ENCODE data around the gene LEF1. TPM values are rescaled to one million over a fixed set of nuclear protein-coding genes. Genes with fewer than 3 reads are reported as not detected.

Gene LEF1
- total and polyA plus RNA-seq, 2 donors from 2014 or later = 5.1 to 14.5 TPM

GRCh38 chr4:108048157-108048556, 120.6 kb downstream of the LEF1 start:
- Histone ChIP-seq H3K4me3 (ENCODE audit: low read length in 3 of 3) (no peak overlapping the region), H3K36me3 (ENCODE audit: control insufficient read depth in 2 of 3, insufficient read depth in 3 of 3, low read length in 3 of 3) (no peaks in the 10 kb centered on the region), H3K27ac (ENCODE audit: low read depth in 2 of 2, low read length in 2 of 2) (no peak overlapping the region), H3K27me3 (ENCODE audit: control insufficient read depth, insufficient read depth, low read length) (no peaks in the 10 kb centered on the region), H3K9ac (ENCODE audit: low read length in 3 of 3) (no peak overlapping the region), H3K9me3 (ENCODE audit: control insufficient read depth in 2 of 3, insufficient read depth in 1 of 3, low read length in 3 of 3) (no peaks in the 10 kb centered on the region), H3K4me1 (ENCODE audit: control insufficient read depth in 2 of 3, insufficient read depth in 2 of 3, low read depth in 1 of 3, low read length in 3 of 3) (peaks cover 0 to 11% (median 0%) of the 10 kb centered on the region in 3 donors)
- no peak for TF ChIP-seq CTCF (IDR thresholded peaks at IDR 0.05; ENCODE audit: borderline replicate concordance, extremely low read depth, insufficient read depth)
- no peak for DNase-seq
- intact Hi-C loops (cut with DNase I) = no loop called here
- no peak for FAIRE-seq

GRCh38 chr4:108047199-108047598, 121.5 kb downstream of the LEF1 start:
- no peak for FAIRE-seq
- no peak overlapping the region for H3K9ac ChIP-seq (ENCODE audit: low read length in 3 of 3)
- DNase-seq = no peak
- intact Hi-C loops (cut with DNase I) = no loop called here
- H3K4me3 ChIP-seq (ENCODE audit: low read length in 3 of 3) = no peak overlapping the region
- H3K36me3 ChIP-seq (ENCODE audit: control insufficient read depth in 2 of 3, insufficient read depth in 3 of 3, low read length in 3 of 3) = no peaks in the 10 kb centered on the region
- no peaks in the 10 kb centered on the region for H3K9me3 ChIP-seq (ENCODE audit: control insufficient read depth in 2 of 3, insufficient read depth in 1 of 3, low read length in 3 of 3)
- H3K4me1 ChIP-seq (ENCODE audit: control insufficient read depth in 2 of 3, insufficient read depth in 2 of 3, low read depth in 1 of 3, low read length in 3 of 3) = peaks cover 0 to 6% (median 0%) of the 10 kb centered on the region in 3 donors
- TF ChIP-seq CTCF (IDR thresholded peaks at IDR 0.05; ENCODE audit: borderline replicate concordance, extremely low read depth, insufficient read depth) = no peak
- no peak overlapping the region for H3K27ac ChIP-seq (ENCODE audit: low read depth in 2 of 2, low read length in 2 of 2)
- H3K27me3 ChIP-seq (ENCODE audit: control insufficient read depth, insufficient read depth, low read length) = no peaks in the 10 kb centered on the region

- no peak overlapping the region for H3K27ac ChIP-seq (ENCODE audit: low read depth in 2 of 2, low read length in 2 of 2)
Observed at GRCh38 chr4:108045687-108046024, 123.1 kb downstream of the LEF1 start.

More at GRCh38 chr4:108045687-108046024, 123.1 kb downstream of the LEF1 start:
- intact Hi-C loops (cut with DNase I) = no loop called here
- no peaks in the 10 kb centered on the region for H3K9me3 ChIP-seq (ENCODE audit: control insufficient read depth in 2 of 3, insufficient read depth in 1 of 3, low read length in 3 of 3)
- H3K9ac ChIP-seq (ENCODE audit: low read length in 3 of 3) = no peak overlapping the region
- H3K4me3 ChIP-seq (ENCODE audit: low read length in 3 of 3) = no peak overlapping the region
- no peaks in the 10 kb centered on the region for H3K27me3 ChIP-seq (ENCODE audit: control insufficient read depth, insufficient read depth, low read length)
- no peaks in the 10 kb centered on the region for H3K4me1 ChIP-seq (ENCODE audit: control insufficient read depth in 2 of 3, insufficient read depth in 2 of 3, low read depth in 1 of 3, low read length in 3 of 3)
- FAIRE-seq (no peak), DNase-seq (no peak)
- H3K36me3 ChIP-seq (ENCODE audit: control insufficient read depth in 2 of 3, insufficient read depth in 3 of 3, low read length in 3 of 3) = no peaks in the 10 kb centered on the region
- no peak for TF ChIP-seq CTCF (IDR thresholded peaks at IDR 0.05; ENCODE audit: borderline replicate concordance, extremely low read depth, insufficient read depth)

All from kidney (tissue), 14 donors.